HG03378 (cell line): ENCODE measurements around the gene MAPK11.

Experiments
- ATAC-seq: cut with Tn5 transposase; IDR thresholded peaks from one replicate; pipeline ENCODE4 v1.9.1; 2021; ENCODE audit warnings: mild to moderate bottlenecking, moderate library complexity; ENCODE audit not compliant: unreplicated experiment

Gene MAPK11

GRCh38 chr22:50262973-50263617, 7.1 kb downstream of the MAPK11 start:
- no peak for ATAC-seq

- no peak for ATAC-seq
Observed at GRCh38 chr22:50262460-50262911, 7.7 kb downstream of the MAPK11 start.

- ATAC-seq, result no peak
Observed at GRCh38 chr22:50261615-50262459, 8.3 kb downstream of the MAPK11 start, which contains the start of gene MAPK12. TSS of gene MAPK12 (minus strand) at chr22:50261683. CDS start at chr22:50261509, 174 bp downstream.

DNA sequence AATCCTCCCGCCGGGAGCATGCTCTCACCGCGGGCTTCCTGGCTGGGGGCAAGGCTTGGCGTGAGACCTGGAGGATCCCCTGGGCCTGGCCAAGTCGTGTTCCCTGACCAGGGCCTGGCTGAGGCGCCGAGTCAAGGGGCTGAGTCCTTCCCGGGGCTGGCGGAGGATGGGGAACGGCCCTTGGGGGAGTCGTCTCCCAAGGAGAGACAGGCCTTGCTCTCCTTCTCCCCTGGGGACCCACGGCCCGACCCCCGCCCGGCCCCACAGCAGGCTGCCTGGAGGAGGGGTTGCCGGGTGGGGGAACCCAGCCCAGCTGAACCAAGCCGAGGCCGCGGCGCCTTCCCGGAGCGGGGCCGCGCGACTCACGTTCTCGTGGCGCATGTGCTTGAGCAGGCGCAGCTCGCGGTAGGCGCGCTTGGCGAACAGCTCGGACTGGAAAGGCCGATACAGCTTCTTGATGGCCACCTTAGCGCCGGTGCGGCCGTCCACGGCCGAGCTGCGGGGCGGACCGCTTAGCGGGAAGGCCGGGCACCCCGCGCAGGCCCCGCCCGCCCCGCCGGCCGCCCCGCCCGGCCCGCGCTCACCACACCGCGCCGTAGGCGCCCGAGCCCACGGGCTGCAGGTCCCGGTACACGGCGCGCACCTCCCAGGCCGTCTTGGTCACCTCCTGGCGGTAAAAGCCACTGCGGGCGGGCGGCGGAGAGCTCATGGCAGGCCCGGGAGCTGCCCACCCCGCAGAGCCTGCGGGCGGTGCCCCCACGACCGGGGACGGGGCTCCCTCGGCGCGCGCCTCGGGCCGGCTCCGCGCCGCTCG, 9.2 kb downstream of the MAPK11 start:
- ATAC-seq, result no peak

GRCh38 chr22:50260434-50260800, 9.8 kb downstream of the MAPK11 start:
- ATAC-seq, result no peak

- ATAC-seq, result no peak
Observed at GRCh38 chr22:50259302-50259701, 10.9 kb downstream of the MAPK11 start.

DNA sequence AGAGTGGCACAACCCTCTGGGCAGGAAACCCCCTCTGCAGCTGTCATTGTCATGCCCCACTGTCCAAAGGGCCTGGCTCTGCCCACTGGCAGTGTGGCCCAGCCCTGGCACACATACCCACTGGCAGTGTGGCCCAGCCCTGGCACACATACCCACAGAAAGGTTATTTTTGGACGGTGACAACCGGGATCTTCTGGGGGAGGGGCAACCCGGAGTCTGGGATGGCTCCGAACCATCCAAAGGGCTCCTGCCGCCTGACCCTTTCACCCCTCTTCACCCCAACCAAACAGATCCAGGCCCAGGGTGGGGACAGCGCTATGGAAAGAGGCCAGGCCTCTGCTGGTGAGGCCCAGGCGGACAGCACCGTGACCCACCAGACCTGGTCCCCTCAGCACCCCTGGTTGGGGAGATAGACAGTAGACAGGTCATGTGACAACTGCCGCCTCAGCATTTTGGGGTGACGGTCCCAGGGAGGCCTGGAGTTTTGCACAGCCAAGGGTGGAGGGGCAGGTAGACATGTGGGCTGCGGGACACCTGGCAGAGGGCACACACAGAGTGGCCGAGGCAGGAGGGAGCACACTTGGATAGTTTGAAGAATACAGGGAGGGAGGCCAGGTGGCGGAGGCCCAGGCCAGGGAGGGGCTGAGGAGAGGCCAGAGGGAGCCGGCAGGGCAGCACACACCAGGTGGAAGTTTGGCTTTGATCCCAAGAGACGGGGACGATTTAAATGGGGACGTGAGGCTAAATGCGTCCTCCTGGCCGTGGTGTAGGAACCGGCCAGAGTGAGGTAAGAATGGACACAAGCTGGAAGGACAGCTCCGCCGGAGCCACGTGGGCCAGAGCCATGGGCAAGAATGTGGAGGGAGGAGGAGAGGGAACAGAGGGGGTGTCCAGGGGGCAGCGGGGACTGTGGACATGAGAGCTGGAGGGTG, 11.6 kb downstream of the MAPK11 start:
- ATAC-seq, result no peak

- ATAC-seq, result no peak
Observed at GRCh38 chr22:50257451-50258360, 12.5 kb downstream of the MAPK11 start.

- ATAC-seq, result no peak
Observed at GRCh38 chr22:50257041-50257440, 13.1 kb downstream of the MAPK11 start.

- ATAC-seq, result no peak
Observed at GRCh38 chr22:50256258-50256862, 13.8 kb downstream of the MAPK11 start.

- no peak for ATAC-seq
Observed at GRCh38 chr22:50255607-50256006, 14.6 kb downstream of the MAPK11 start.

GRCh38 chr22:50255099-50255498, 15.1 kb downstream of the MAPK11 start:
- ATAC-seq, result no peak

- ATAC-seq, result no peak
Observed at GRCh38 chr22:50253941-50254340, 16.2 kb downstream of the MAPK11 start.

DNA sequence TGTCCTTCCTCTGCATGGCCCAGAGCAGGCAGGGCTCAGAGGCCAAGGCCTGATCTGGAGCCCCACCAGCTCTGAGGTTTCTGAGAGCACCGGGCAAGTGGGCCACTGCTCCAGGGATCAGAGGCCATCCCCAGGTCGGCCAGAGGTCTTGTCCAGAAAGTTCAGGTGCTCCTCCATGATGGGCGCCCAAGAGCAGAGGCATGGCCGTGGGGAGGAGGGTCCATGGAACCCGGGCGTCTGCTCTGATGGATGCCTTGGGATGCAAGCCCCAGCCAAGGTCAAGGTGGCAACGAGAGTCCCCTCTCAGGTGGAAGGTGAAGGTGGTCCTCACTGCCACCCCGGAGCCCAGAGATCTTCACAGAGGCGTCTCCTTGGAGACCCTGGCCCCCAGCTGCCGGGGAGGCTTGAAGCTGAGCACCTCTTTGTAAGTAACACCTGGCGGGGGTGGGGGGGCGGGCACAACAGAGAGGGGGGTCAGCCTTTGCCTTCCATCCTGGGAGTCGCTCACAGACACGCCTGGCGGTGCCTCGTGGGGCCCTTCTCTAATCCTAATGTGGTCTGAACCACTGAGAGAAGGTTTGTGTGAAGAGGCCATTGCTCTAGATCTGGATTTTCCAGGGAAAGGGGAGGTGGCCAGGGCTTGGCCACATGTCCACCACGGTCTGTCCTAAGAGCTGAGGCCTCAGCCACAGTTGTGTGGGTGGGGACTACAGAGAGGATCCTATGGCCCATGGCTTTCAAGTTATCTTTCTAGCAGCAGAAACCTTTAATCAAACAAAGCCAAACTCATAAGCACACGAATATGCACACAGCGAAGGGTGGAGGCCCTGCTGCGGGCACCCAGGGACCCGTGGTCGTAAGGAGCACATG, 16.9 kb downstream of the MAPK11 start:
- ATAC-seq, result no peak

DNA sequence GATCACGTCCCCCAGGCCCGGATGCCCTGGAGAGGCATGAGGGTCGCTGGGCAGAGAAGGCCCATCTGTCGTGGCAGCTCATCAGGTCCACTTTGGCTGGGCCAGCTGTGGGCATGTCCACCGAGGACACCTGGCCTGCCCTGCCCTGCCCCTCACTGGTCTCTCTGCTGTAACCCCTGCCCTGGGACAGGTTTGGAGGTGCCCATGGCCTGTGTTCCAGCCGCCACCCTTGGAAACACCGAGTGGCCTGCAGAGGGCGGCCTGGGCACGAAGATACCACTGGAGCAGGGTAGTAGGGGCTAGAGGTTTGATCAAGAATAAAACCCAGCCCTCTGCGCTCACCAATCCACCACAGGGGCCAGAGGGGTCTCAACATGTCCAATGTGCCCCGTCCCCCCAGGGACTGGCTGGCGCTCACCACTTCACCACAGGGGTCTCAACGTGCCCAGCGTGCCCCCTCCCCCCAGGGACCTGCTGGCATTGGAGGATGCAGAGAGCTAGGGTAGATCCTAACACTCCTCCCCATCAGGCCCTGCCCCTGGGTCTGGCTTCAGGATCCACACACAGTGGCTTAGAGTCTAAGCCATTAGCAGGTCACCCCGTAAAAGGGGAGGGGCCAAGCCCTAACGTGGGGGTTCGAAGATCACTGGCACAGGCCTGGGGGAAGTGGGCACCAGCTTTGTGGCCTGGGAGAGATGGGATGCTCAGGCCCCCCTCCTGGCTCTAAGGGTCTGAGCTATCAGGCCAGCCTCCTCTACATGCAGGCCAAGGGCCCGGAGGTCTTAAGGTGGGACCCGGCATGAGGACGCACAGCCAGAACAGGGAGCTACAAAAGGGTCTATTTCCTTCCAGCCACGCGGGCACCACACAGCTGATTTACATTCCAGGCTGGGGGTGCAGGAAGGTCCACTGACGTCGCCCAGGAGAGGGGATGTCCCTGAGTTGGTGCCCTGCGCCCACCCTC, 17.8 kb downstream of the MAPK11 start:
- ATAC-seq, result no peak

- no peak for ATAC-seq
Observed at GRCh38 chr22:50251477-50252081, 18.6 kb downstream of the MAPK11 start.
